DOHH2 (cell line): ENCODE results near the gene PTEN.

Source experiments
- H3F3A ChIP-seq: fragments of 200-600 bp; sonication (generic), shearing (Covaris generic); 2 replicates; pipeline ENCODE4 v1.6.0; 2016; ENCODE audit warnings: antibody characterized with exemption, mild to moderate bottlenecking; ENCODE audit not compliant: control insufficient read depth, insufficient read depth
- H3K27ac ChIP-seq: fragments of 200-600 bp; sonication (generic); 2 replicates; pipeline ENCODE4 v1.5.1; 2014; ENCODE audit warnings: low read depth, mild to moderate bottlenecking, low read length, moderate library complexity
- H3K27me3 ChIP-seq: fragments of 200-600 bp; sonication (generic); 2 replicates; pipeline ENCODE4 v1.6.1; 2014; ENCODE audit warnings: mild to moderate bottlenecking, low read length, mixed read lengths; ENCODE audit not compliant: control insufficient read depth
- H3K36me3 ChIP-seq: fragments of 200-600 bp; sonication (generic); 2 replicates; pipeline ENCODE4 v1.6.1; 2014; ENCODE audit warnings: mild to moderate bottlenecking, low read length, moderate library complexity, mixed read lengths; ENCODE audit not compliant: control insufficient read depth
- H3K4me1 ChIP-seq: fragments of 200-600 bp; sonication (generic); 2 replicates; pipeline ENCODE4 v1.6.1; 2014; ENCODE audit warnings: mild to moderate bottlenecking, low read length, mixed read lengths; ENCODE audit not compliant: control insufficient read depth
- H3K4me2 ChIP-seq: fragments of 200-600 bp; sonication (generic); 2 replicates; pipeline ENCODE4 v1.6.0; 2014; ENCODE audit warnings: mild to moderate bottlenecking, low read length, moderate library complexity
- H3K4me3 ChIP-seq: fragments of 200-600 bp; sonication (generic); 2 replicates; pipeline ENCODE4 v1.5.1; 2014; ENCODE audit warnings: mild to moderate bottlenecking, low read length, mixed read lengths
- H3K79me2 ChIP-seq: fragments of 200-600 bp; sonication (generic); 2 replicates; pipeline ENCODE4 v1.6.1; 2014; ENCODE audit warnings: mild to moderate bottlenecking, low read length, mixed read lengths; ENCODE audit not compliant: control insufficient read depth
- H3K9me2 ChIP-seq: fragments of 200-600 bp; sonication (generic); replicated peaks from 2 replicates; pipeline ENCODE4 v1.6.1; 2014; ENCODE audit warnings: mild to moderate bottlenecking, low read length, mixed read lengths; ENCODE audit not compliant: control insufficient read depth
- H3K9me3 ChIP-seq: fragments of 200-600 bp; sonication (generic); 2 replicates; pipeline ENCODE4 v1.6.1; 2014; ENCODE audit warnings: antibody characterized with exemption, low read length, mixed read lengths; ENCODE audit not compliant: control insufficient read depth, insufficient read depth
- H4K20me1 ChIP-seq: fragments of 200-600 bp; sonication (generic); 2 replicates; pipeline ENCODE4 v1.6.0; 2014; ENCODE audit warnings: low read depth, mild to moderate bottlenecking, antibody characterized with exemption, low read length, moderate library complexity; ENCODE audit not compliant: control insufficient read depth, insufficient read depth
- CTCF ChIP-seq: fragments of 200-600 bp; sonication (generic); IDR thresholded peaks from one replicate; pipeline ENCODE4 v1.5.1; 2014; ENCODE audit warnings: antibody characterized with exemption, mild to moderate bottlenecking, low read depth, low read length; ENCODE audit not compliant: poor library complexity, severe bottlenecking
- EZH2phosphoT487 ChIP-seq: fragments of 200-600 bp; sonication (generic); IDR thresholded peaks from 2 replicates; pipeline ENCODE4 v1.6.1; 2017; ENCODE audit warnings: borderline replicate concordance, mild to moderate bottlenecking, antibody characterized with exemption, low read length, moderate library complexity, mixed read lengths

The PTEN gene

GRCh38 chr10:87847550-87847949 lies 15.9 kb upstream of the PTEN start:
- Histone ChIP-seq H3F3A (no peaks in the 10 kb centered on the region), H4K20me1 (no peaks in the 10 kb centered on the region), H3K27me3 (no peaks in the 10 kb centered on the region), H3K79me2 (no peaks in the 10 kb centered on the region), H3K4me1 (peaks cover 18% of the 10 kb centered on the region), H3K27ac (no peak overlapping the region), H3K4me2 (no peak overlapping the region), H3K4me3 (no peak overlapping the region), H3K36me3 (no peaks in the 10 kb centered on the region), H3K9me3 (no peaks in the 10 kb centered on the region), H3K9me2 (no peaks in the 10 kb centered on the region)
- no peak for TF ChIP-seq CTCF
- no peak for TF ChIP-seq EZH2phosphoT487

- Histone ChIP-seq H3K9me3 (no peaks in the 10 kb centered on the region), H3K9me2 (no peaks in the 10 kb centered on the region), H3K79me2 (no peaks in the 10 kb centered on the region), H3K4me3 (no peak overlapping the region), H3K36me3 (no peaks in the 10 kb centered on the region), H3K27ac (no peak overlapping the region), H3K4me2 (no peak overlapping the region), H3K27me3 (no peaks in the 10 kb centered on the region), H4K20me1 (no peaks in the 10 kb centered on the region), H3F3A (no peaks in the 10 kb centered on the region), H3K4me1 (peaks cover 16% of the 10 kb centered on the region)
- no peak for TF ChIP-seq CTCF
- TF ChIP-seq EZH2phosphoT487 = no peak
Observed at GRCh38 chr10:87849001-87849400, 14.4 kb upstream of the PTEN start.

- no peaks in the 10 kb centered on the region for H3K27me3 ChIP-seq
- TF ChIP-seq CTCF (peak; percentile 63), EZH2phosphoT487 (no peak)
- peak overlapping the region; percentile 30 for H3K4me2 ChIP-seq
- no peak overlapping the region for H3K27ac ChIP-seq
- no peaks in the 10 kb centered on the region for H3K79me2 ChIP-seq
- H3K36me3 ChIP-seq = no peaks in the 10 kb centered on the region
- H3K4me1 ChIP-seq = peaks cover 13% of the 10 kb centered on the region
- 0 out of 2 replicates have a peak, but pooled peaks cover 2% of the 10 kb centered on the region for H3F3A ChIP-seq
- H3K9me2 ChIP-seq = no peaks in the 10 kb centered on the region
- H3K9me3 ChIP-seq = no peaks in the 10 kb centered on the region
- H3K4me3 ChIP-seq = no peak overlapping the region
- H4K20me1 ChIP-seq = no peaks in the 10 kb centered on the region
Observed at GRCh38 chr10:87850742-87851205, 12.7 kb upstream of the PTEN start.
